ENCODE data around the gene HAND1. TPM values are rescaled to one million over a fixed set of nuclear protein-coding genes. Genes with fewer than 3 reads are reported as not detected.

HAND1 gene
- total RNA-seq, 1 donor, result not detected

GRCh38 chr5:154464438-154464837 is 13.6 kb downstream of the HAND1 start:
- Histone ChIP-seq H3K9me3 (ENCODE audit: low read depth, low read length) (no peaks in the 10 kb centered on the region), H3K4me1 (ENCODE audit: insufficient read depth, low read length) (peaks cover 6% of the 10 kb centered on the region), H3K4me3 (ENCODE audit: low read length) (no peak overlapping the region), H3K27me3 (ENCODE audit: insufficient read depth, low read length) (peaks cover 6% of the 10 kb centered on the region)

GRCh38 chr5:154461531-154461930 is 16.5 kb downstream of the HAND1 start:
- Histone ChIP-seq H3K9me3 (ENCODE audit: low read depth, low read length) (no peaks in the 10 kb centered on the region), H3K27me3 (ENCODE audit: insufficient read depth, low read length) (no peaks in the 10 kb centered on the region), H3K4me1 (ENCODE audit: insufficient read depth, low read length) (peaks cover 6% of the 10 kb centered on the region), H3K4me3 (ENCODE audit: low read length) (no peak overlapping the region)

- no peaks in the 10 kb centered on the region for H3K9me3 ChIP-seq (ENCODE audit: low read depth, low read length)
- H3K27me3 ChIP-seq (ENCODE audit: insufficient read depth, low read length), result no peaks in the 10 kb centered on the region
- H3K4me3 ChIP-seq (ENCODE audit: low read length), result no peak overlapping the region
- H3K4me1 ChIP-seq (ENCODE audit: insufficient read depth, low read length), result no peaks in the 10 kb centered on the region
Measured at GRCh38 chr5:154460172-154460571, 17.9 kb downstream of the HAND1 start.

GRCh38 chr5:154459015-154459414 is 19.0 kb downstream of the HAND1 start:
- Histone ChIP-seq H3K4me1 (ENCODE audit: insufficient read depth, low read length) (no peaks in the 10 kb centered on the region), H3K27me3 (ENCODE audit: insufficient read depth, low read length) (no peaks in the 10 kb centered on the region), H3K4me3 (ENCODE audit: low read length) (no peak overlapping the region), H3K9me3 (ENCODE audit: low read depth, low read length) (no peaks in the 10 kb centered on the region)

- Histone ChIP-seq H3K9me3 (ENCODE audit: low read depth, low read length) (no peaks in the 10 kb centered on the region), H3K27me3 (ENCODE audit: insufficient read depth, low read length) (no peaks in the 10 kb centered on the region), H3K4me3 (ENCODE audit: low read length) (no peak overlapping the region), H3K4me1 (ENCODE audit: insufficient read depth, low read length) (no peaks in the 10 kb centered on the region)
Measured at GRCh38 chr5:154456540-154456939, 21.5 kb downstream of the HAND1 start.

GRCh38 chr5:154455585-154455984 is 22.4 kb downstream of the HAND1 start:
- Histone ChIP-seq H3K9me3 (ENCODE audit: low read depth, low read length) (no peaks in the 10 kb centered on the region), H3K4me3 (ENCODE audit: low read length) (no peak overlapping the region), H3K4me1 (ENCODE audit: insufficient read depth, low read length) (no peaks in the 10 kb centered on the region), H3K27me3 (ENCODE audit: insufficient read depth, low read length) (no peaks in the 10 kb centered on the region)

GRCh38 chr5:154451957-154452356 is 26.1 kb downstream of the HAND1 start:
- H3K4me3 ChIP-seq (ENCODE audit: low read length), result no peak overlapping the region
- H3K9me3 ChIP-seq (ENCODE audit: low read depth, low read length), result no peaks in the 10 kb centered on the region
- no peaks in the 10 kb centered on the region for H3K27me3 ChIP-seq (ENCODE audit: insufficient read depth, low read length)

GRCh38 chr5:154449786-154450185 is 28.2 kb downstream of the HAND1 start:
- H3K4me1 ChIP-seq (ENCODE audit: insufficient read depth, low read length), result peaks cover 33% of the 10 kb centered on the region
- H3K27me3 ChIP-seq (ENCODE audit: insufficient read depth, low read length), result no peaks in the 10 kb centered on the region
- no peaks in the 10 kb centered on the region for H3K9me3 ChIP-seq (ENCODE audit: low read depth, low read length)
- H3K4me3 ChIP-seq (ENCODE audit: low read length), result no peak overlapping the region

More at GRCh38 chr5:154451957-154452356, 26.1 kb downstream of the HAND1 start:
- H3K4me1 ChIP-seq (ENCODE audit: insufficient read depth, low read length), result peaks cover 26% of the 10 kb centered on the region

GRCh38 chr5:154447089-154447725 is 30.8 kb downstream of the HAND1 start:
- Histone ChIP-seq H3K9me3 (ENCODE audit: low read depth, low read length) (no peaks in the 10 kb centered on the region), H3K4me3 (ENCODE audit: low read length) (peak overlapping the region; percentile 95), H3K4me1 (ENCODE audit: insufficient read depth, low read length) (peaks cover 38% of the 10 kb centered on the region), H3K27me3 (ENCODE audit: insufficient read depth, low read length) (no peaks in the 10 kb centered on the region)

GRCh38 chr5:154446195-154447088 is 31.6 kb downstream of the HAND1 start:
- H3K27me3 ChIP-seq (ENCODE audit: insufficient read depth, low read length), result no peaks in the 10 kb centered on the region
- peaks cover 38% of the 10 kb centered on the region for H3K4me1 ChIP-seq (ENCODE audit: insufficient read depth, low read length)
- H3K9me3 ChIP-seq (ENCODE audit: low read depth, low read length), result no peaks in the 10 kb centered on the region
- peak overlapping the region; percentile 95 for H3K4me3 ChIP-seq (ENCODE audit: low read length)

- Histone ChIP-seq H3K4me3 (ENCODE audit: low read length) (peak within 1 kb of the TSS; percentile 95), H3K9me3 (ENCODE audit: low read depth, low read length) (no peaks in the 10 kb centered on the region)
Measured at GRCh38 chr5:154445422-154446194, 32.4 kb downstream of the HAND1 start, which contains the start of gene SAP30L. Gene SAP30L, plus strand, starts transcription at chr5:154445997. Its CDS starts 608 bp downstream, at chr5:154446605.

GRCh38 chr5:154444556-154445421 is 33.2 kb downstream of the HAND1 start:
- Histone ChIP-seq H3K4me3 (ENCODE audit: low read length) (peak overlapping the region; percentile 95), H3K9me3 (ENCODE audit: low read depth, low read length) (no peaks in the 10 kb centered on the region), H3K4me1 (ENCODE audit: insufficient read depth, low read length) (peaks cover 38% of the 10 kb centered on the region), H3K27me3 (ENCODE audit: insufficient read depth, low read length) (no peaks in the 10 kb centered on the region)

More at GRCh38 chr5:154445422-154446194, 32.4 kb downstream of the HAND1 start, which contains the start of gene SAP30L:
- peaks cover 38% of the 10 kb centered on the region for H3K4me1 ChIP-seq (ENCODE audit: insufficient read depth, low read length)
- no peaks in the 10 kb centered on the region for H3K27me3 ChIP-seq (ENCODE audit: insufficient read depth, low read length)

- Histone ChIP-seq H3K4me1 (ENCODE audit: insufficient read depth, low read length) (peaks cover 20% of the 10 kb centered on the region), H3K27me3 (ENCODE audit: insufficient read depth, low read length) (no peaks in the 10 kb centered on the region), H3K9me3 (ENCODE audit: low read depth, low read length) (no peaks in the 10 kb centered on the region), H3K4me3 (ENCODE audit: low read length) (no peak overlapping the region)
Measured at GRCh38 chr5:154442801-154443200, 35.2 kb downstream of the HAND1 start.

GRCh38 chr5:154440540-154440939 is 37.5 kb downstream of the HAND1 start:
- Histone ChIP-seq H3K9me3 (ENCODE audit: low read depth, low read length) (no peaks in the 10 kb centered on the region), H3K27me3 (ENCODE audit: insufficient read depth, low read length) (no peaks in the 10 kb centered on the region), H3K4me3 (ENCODE audit: low read length) (no peak overlapping the region), H3K4me1 (ENCODE audit: insufficient read depth, low read length) (peaks cover 9% of the 10 kb centered on the region)
